Neural progenitor cell (in vitro differentiated cells): ENCODE results near the gene STK32A. TPM values are rescaled to one million over a fixed set of nuclear protein-coding genes. Genes with fewer than 3 reads are reported as not detected.

Source experiments
- DNase-seq: peaks from one replicate; pipeline ENCODE4 v3.0.0-alpha.2; 2016; ENCODE audit warnings: low spot score
- H2AFZ ChIP-seq: fragments of 200-600 bp; sonication (generic); replicated peaks from 2 replicates; pipeline ENCODE4 v1.6.1; 2016; ENCODE audit warnings: antibody characterized with exemption
- H3F3A ChIP-seq: fragments of 200-600 bp; sonication (generic); 2 replicates; pipeline ENCODE4 v1.6.1; 2016; ENCODE audit warnings: antibody characterized with exemption, low read depth
- H3K27ac ChIP-seq: fragments of 200-600 bp; sonication (generic); 2 replicates; pipeline ENCODE4 v1.5.1; 2016; ENCODE audit warnings: mild to moderate bottlenecking
- H3K27me3 ChIP-seq: fragments of 200-600 bp; sonication (generic); 2 replicates; pipeline ENCODE4 v1.6.1; 2016; ENCODE audit warnings: mild to moderate bottlenecking, moderate library complexity
- H3K36me3 ChIP-seq: fragments of 200-600 bp; sonication (generic); 2 replicates; pipeline ENCODE4 v1.5.1; 2016
- H3K4me1 ChIP-seq: fragments of 200-600 bp; sonication (generic); 2 replicates; pipeline ENCODE4 v1.6.1; 2016; ENCODE audit warnings: mixed run types
- H3K4me2 ChIP-seq: fragments of 200-600 bp; sonication (generic); 2 replicates; pipeline ENCODE4 v1.6.1; 2016
- H3K4me3 ChIP-seq: fragments of 200-600 bp; sonication (generic); 2 replicates; pipeline ENCODE4 v1.5.1; 2016
- H3K79me2 ChIP-seq: fragments of 200-600 bp; sonication (generic); 2 replicates; pipeline ENCODE4 v1.6.1; 2016; ENCODE audit warnings: low read depth
- H3K9ac ChIP-seq: fragments of 200-600 bp; sonication (generic); 2 replicates; pipeline ENCODE4 v1.6.1; 2016
- H3K9me3 ChIP-seq: fragments of 200-600 bp; sonication (generic); 2 replicates; pipeline ENCODE4 v1.5.1; 2016; ENCODE audit warnings: low read depth
- H4K20me1 ChIP-seq: fragments of 200-600 bp; sonication (generic); 2 replicates; pipeline ENCODE4 v1.6.1; 2016; ENCODE audit warnings: low read depth
- H3K27ac Mint-ChIP-seq: 3 replicates; pipeline ENCODE4 v1.8.0; 2021; ENCODE audit warnings: mixed read lengths
- H3K27me3 Mint-ChIP-seq: 2 replicates; pipeline ENCODE4 v1.8.0; 2022; ENCODE audit warnings: low read depth, mild to moderate bottlenecking, inconsistent platforms, moderate library complexity, mixed read lengths; ENCODE audit not compliant: insufficient read depth
- H3K36me3 Mint-ChIP-seq: 3 replicates; pipeline ENCODE4 v1.8.0; 2021; ENCODE audit warnings: mixed read lengths
- H3K4me1 Mint-ChIP-seq: 3 replicates; pipeline ENCODE4 v1.8.0; 2021; ENCODE audit warnings: mixed read lengths
- H3K4me3 Mint-ChIP-seq: 3 replicates; pipeline ENCODE4 v1.8.0; 2021; ENCODE audit warnings: mild to moderate bottlenecking, moderate library complexity, mixed read lengths
- H3K9me3 Mint-ChIP-seq: 3 replicates; pipeline ENCODE4 v1.8.0; 2020; ENCODE audit warnings: mixed read lengths
- EZH2 ChIP-seq: fragments of 200-600 bp; sonication (generic); IDR thresholded peaks from 2 replicates; pipeline ENCODE4 v1.6.1; 2017; ENCODE audit warnings: antibody characterized with exemption, mild to moderate bottlenecking, moderate library complexity
- EZH2phosphoT487 ChIP-seq: fragments of 200-600 bp; sonication (generic); IDR thresholded peaks from 2 replicates; pipeline ENCODE4 v1.6.1; 2017; ENCODE audit warnings: antibody characterized with exemption
- total RNA-seq: library from RNA; depleted of rRNA; stranded (reverse); fragments of >200 nt; gene quantifications from 2 replicates; pipeline ENCODE4 v1.2.3, GENCODE V29; 2015; ENCODE audit warnings: low replicate concordance
- TF ChIP-seq, protein P1 (sequence below): fragments of 200-600 bp; sonication (generic); IDR thresholded peaks from 2 replicates; pipeline ENCODE4 v1.5.1; 2017; ENCODE audit warnings: antibody characterized with exemption, mild to moderate bottlenecking

Gene STK32A
- total RNA-seq, 1 donor from 2014 or later: 16.7 TPM

DNA sequence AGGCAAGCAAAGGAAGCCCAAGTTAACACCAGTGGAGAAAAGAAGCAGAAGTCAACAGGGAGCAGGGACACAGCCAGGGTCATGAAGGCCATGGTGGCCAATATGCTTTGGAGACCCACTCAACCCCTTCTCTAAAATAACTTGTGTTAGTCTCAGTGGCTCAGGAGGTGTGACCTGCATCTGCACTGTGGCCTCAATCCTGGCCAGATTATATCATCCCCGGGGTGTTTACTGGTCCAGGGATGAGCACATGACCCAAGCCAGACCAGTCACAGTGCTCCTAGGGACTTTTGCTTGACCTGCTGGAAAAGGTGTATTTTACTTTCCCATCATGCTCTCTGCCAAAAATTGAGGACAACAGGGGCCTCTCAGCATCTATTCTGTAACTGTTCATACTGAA, 169.9 kb downstream of the STK32A start:
- Histone ChIP-seq H3K9me3 (no peaks in the 10 kb centered on the region), H3F3A (peaks cover 71% of the 10 kb centered on the region), H3K4me2 (no peak overlapping the region), H3K27ac (no peak overlapping the region), H3K4me3 (no peak overlapping the region), H3K36me3 (peaks cover 65% of the 10 kb centered on the region), H4K20me1 (peaks cover 12% of the 10 kb centered on the region), H3K9ac (no peak overlapping the region), H3K79me2 (peaks cover 58% of the 10 kb centered on the region), H3K27me3 (no peaks in the 10 kb centered on the region), H3K4me1 (no peaks in the 10 kb centered on the region), H2AFZ (no peak overlapping the region)
- no peaks in the 10 kb centered on the region for H3K27me3 Mint-ChIP-seq
- no peaks in the 10 kb centered on the region for H3K4me1 Mint-ChIP-seq
- no peak overlapping the region for H3K4me3 Mint-ChIP-seq
- H3K9me3 Mint-ChIP-seq: no peaks in the 10 kb centered on the region
- no peak overlapping the region for H3K27ac Mint-ChIP-seq
- TF ChIP-seq EZH2phosphoT487 (no peak), EZH2 (no peak)
- TF ChIP-seq, protein P1, sequence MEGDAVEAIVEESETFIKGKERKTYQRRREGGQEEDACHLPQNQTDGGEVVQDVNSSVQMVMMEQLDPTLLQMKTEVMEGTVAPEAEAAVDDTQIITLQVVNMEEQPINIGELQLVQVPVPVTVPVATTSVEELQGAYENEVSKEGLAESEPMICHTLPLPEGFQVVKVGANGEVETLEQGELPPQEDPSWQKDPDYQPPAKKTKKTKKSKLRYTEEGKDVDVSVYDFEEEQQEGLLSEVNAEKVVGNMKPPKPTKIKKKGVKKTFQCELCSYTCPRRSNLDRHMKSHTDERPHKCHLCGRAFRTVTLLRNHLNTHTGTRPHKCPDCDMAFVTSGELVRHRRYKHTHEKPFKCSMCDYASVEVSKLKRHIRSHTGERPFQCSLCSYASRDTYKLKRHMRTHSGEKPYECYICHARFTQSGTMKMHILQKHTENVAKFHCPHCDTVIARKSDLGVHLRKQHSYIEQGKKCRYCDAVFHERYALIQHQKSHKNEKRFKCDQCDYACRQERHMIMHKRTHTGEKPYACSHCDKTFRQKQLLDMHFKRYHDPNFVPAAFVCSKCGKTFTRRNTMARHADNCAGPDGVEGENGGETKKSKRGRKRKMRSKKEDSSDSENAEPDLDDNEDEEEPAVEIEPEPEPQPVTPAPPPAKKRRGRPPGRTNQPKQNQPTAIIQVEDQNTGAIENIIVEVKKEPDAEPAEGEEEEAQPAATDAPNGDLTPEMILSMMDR: no peak
- no peak for DNase-seq
- peaks cover 71% of the 10 kb centered on the region for H3K36me3 Mint-ChIP-seq

DNA sequence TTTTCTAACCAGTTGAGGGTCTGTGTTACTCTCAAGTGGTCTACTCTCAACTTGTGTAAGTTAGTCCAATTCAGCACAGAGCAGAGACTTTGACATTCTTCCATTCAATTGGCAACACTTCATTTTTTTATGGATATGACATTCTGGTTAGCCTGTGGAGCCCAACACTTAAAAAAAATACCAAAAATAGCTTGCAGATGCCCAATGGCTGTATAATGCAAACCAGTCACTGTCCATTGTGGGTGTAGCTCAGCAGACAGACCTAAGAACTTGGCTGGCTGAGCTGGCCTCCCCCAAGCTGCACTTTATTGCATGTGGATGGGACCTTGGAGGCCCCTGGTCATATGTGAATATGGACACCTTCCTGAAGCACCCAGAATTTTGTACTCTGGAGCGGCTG, 171.8 kb downstream of the STK32A start:
- H3K36me3 ChIP-seq: peaks cover 57% of the 10 kb centered on the region
- no peak overlapping the region for H3K4me3 ChIP-seq
- peaks cover 68% of the 10 kb centered on the region for H3F3A ChIP-seq
- no peaks in the 10 kb centered on the region for H3K27me3 ChIP-seq
- H3K79me2 ChIP-seq: peaks cover 76% of the 10 kb centered on the region
- no peaks in the 10 kb centered on the region for H3K27me3 Mint-ChIP-seq
- H3K4me3 Mint-ChIP-seq: no peak overlapping the region
- no peak overlapping the region for H3K4me2 ChIP-seq
- TF ChIP-seq EZH2phosphoT487: no peak
- TF ChIP-seq, protein P1: no peak
- no peak for TF ChIP-seq EZH2
- H3K4me1 Mint-ChIP-seq: no peaks in the 10 kb centered on the region
- H3K27ac ChIP-seq: no peak overlapping the region
- H3K9ac ChIP-seq: no peak overlapping the region
- H4K20me1 ChIP-seq: peaks cover 23% of the 10 kb centered on the region
- no peaks in the 10 kb centered on the region for H3K9me3 Mint-ChIP-seq
- H3K9me3 ChIP-seq: no peaks in the 10 kb centered on the region
- DNase-seq: no peak
- no peak overlapping the region for H2AFZ ChIP-seq
- H3K27ac Mint-ChIP-seq: no peak overlapping the region
- peaks cover 66% of the 10 kb centered on the region for H3K36me3 Mint-ChIP-seq
- peaks cover 14% of the 10 kb centered on the region for H3K4me1 ChIP-seq

DNA sequence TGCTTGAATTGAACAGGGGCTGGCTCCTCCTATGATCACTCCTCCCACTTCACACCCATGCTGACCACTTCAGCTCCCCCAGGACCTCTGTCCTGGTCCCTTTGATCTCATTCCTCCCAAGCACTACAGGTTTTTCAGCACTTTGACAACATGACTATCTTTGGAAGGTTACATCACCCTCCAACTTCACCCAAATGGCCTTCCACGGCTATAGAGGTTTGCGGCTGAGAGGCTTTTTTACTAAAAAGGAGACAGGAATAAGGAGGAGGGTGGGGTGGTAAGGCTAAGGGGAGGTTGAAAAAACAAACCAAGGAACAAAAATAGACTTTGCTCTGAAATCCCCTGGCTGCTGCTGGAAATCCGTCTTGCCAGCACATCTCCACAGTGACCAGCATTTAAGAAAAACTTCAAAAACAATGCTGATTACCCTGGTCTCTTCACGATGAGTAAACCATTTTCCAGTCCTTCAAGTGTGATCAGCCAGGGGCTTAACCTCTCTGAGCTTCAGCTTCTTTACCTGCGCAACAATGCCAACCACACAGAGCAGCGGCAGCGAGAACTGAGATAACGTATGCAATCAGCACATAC, 172.4 kb downstream of the STK32A start:
- Histone ChIP-seq H3K9ac (no peak overlapping the region), H3F3A (peaks cover 68% of the 10 kb centered on the region), H3K4me1 (peaks cover 17% of the 10 kb centered on the region), H3K27ac (peak overlapping the region; percentile 1), H4K20me1 (peaks cover 27% of the 10 kb centered on the region), H3K9me3 (no peaks in the 10 kb centered on the region), H3K4me3 (no peak overlapping the region), H3K27me3 (no peaks in the 10 kb centered on the region), H3K36me3 (peaks cover 52% of the 10 kb centered on the region), H2AFZ (no peak overlapping the region), H3K4me2 (no peak overlapping the region), H3K79me2 (peaks cover 81% of the 10 kb centered on the region)
- Mint-ChIP-seq H3K4me3 (no peak overlapping the region), H3K27me3 (no peaks in the 10 kb centered on the region), H3K36me3 (peaks cover 69% of the 10 kb centered on the region), H3K9me3 (no peaks in the 10 kb centered on the region), H3K27ac (no peak overlapping the region), H3K4me1 (no peaks in the 10 kb centered on the region)
- no peak for DNase-seq
- TF ChIP-seq EZH2phosphoT487 (no peak), EZH2 (no peak)
- TF ChIP-seq, protein P1: no peak
